GM21447 (cell line): ENCODE data around the gene ATG2A.

Source experiments
- ATAC-seq: cut with Tn5 transposase; IDR thresholded peaks from one replicate; pipeline ENCODE4 v1.9.1; 2021; ENCODE audit not compliant: unreplicated experiment

The ATG2A gene

DNA sequence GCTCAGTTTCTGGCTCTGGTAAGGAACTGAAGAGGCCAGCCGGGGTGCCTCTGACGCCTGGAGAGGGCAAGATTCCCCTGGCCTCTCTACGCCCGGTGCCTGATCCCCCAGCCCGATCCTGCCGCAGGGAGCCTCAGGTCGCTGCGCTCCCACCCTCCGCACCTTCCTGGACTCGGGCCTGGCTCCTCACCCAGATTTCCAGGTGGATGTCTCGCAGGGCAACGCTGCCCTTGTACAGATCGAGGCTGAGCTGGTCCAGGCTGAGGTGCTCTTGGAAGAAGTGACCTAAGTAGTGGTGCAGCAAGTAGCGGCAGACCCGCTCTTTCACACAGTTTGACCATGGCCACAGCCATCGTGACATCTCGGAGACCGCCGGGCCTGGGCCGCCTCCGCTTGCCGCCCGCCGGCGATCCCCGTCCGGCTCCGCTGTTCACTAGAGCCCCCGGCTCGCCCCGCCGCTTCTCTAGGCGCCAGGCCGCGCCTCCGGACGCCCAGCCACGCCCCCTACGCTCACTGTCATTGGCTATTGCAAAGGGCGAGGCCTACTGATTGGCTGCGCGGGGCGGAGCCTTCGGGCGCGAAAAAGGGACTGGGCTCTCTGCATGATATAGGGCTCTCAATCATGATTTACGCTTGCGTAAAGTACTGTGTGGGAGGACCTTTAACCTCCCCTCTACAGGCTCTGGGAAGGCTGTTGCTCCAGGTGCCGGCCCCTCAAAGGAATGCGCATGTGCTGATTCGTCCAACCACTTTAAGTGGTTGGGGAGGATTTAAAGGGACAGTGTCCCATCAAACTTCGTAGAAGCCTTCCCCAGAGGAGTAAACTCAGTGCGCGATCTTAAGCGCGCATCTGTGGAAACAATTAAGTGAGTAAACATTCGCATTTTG, at the start of gene ATG2A:
Gene ATG2A, minus strand, starts transcription at position 435 of the 888 bp plus-strand sequence. Its CDS starts 74 bp downstream, at position 361.
- ATAC-seq = peak; percentile 93

DNA sequence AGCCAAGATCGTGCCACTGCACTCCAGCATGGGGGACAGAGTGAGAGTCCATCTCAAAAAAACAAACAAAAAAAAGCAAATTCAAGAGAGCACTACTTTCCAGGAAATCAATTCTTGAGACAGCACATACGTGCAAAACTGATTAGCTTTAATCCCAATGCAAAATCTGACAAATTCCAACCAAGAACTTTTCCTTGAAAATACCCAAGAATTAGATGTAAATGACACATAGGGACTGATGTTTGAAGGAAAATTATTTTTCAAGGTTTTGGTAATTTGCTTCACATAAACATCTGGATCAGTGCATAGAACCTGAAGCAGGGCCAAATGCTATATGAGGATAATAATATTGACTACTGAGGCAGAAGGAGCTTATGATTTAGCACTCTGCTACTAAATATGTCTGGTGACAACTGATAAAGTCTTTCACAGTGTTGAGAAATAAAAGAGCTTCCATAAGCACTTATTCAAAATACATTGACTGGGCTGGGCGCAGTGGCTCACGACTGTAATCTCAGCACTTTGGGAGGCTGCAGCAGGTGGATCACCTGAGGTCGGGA, 46.1 kb upstream of the ATG2A start:
- no peak for ATAC-seq

DNA sequence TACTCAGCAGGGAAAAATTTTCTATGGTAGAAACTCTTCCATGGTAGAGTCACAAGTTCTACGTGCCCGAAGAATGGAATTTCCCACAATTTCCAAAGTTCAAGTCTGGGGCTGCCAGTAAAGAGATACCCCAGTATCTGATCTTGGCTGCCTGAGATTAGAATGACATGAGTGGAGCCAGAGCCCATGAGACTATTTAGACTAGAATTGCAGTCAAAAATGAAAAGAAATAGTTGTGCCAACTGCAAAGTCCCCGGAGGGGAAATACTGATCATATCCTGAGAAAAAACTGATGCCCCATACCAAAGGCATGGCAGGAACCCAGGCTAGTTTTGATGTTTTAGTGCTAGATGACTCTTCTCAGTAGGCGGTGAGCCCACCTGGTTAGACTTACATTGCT, 43.7 kb upstream of the ATG2A start:
- no peak for ATAC-seq

DNA sequence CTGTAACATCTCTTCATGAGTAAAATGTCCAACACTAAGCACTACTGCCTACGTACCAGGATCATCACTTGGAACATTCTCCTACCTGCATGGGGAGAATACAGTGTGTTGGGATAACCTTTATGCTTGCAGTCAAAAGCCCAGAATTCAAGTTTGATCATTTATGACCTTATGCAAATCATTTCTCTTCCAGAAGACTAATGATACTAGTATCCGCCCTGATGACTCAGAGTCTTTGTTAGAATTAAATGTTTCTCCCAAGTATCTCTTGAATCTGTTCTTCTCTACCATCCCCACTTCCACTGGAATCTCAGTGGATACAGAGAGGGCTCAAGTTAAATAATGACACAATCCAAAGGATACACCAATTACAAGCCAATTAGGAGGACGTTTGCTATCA, 42.5 kb upstream of the ATG2A start:
- no peak for ATAC-seq

DNA sequence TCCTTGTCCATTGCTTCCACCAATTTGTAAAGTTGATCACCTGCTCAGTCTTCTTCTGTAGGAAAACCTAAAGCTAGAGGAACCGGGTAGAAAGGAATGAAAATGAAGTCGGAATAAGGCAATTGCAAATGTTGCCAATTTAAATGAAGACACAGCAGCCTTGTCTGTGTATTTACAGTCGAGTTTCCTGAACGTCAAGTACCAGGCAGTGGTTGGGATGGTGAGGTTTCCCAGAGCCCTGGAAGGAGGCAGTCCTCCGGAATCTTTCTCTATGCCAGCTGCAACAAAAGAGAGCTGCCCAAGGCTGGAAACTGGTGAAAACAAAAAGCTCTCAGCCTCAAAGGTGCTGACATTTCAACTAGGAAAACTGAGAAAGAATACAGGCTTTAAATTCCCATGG, 37.2 kb upstream of the ATG2A start:
- no peak for ATAC-seq

DNA sequence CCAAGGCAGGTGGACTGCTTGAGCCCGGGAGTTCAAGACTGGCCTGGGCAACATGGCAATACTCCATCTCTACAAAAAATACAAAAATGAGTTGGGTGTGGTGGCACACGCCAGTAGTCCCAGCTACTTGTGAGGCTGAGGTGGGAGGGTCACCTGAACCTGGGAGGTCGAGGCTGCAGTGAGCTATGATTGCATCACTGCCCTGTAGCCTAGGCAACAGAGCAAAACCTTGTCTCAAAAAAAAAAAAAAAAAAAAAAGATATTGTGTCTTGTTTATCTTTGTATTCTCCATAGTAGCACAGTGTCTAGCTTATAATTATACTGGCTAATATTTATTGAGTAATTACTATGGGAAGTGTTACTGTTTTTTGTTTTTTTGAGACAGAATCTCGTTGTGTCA, 34.5 kb upstream of the ATG2A start:
- no peak for ATAC-seq

DNA sequence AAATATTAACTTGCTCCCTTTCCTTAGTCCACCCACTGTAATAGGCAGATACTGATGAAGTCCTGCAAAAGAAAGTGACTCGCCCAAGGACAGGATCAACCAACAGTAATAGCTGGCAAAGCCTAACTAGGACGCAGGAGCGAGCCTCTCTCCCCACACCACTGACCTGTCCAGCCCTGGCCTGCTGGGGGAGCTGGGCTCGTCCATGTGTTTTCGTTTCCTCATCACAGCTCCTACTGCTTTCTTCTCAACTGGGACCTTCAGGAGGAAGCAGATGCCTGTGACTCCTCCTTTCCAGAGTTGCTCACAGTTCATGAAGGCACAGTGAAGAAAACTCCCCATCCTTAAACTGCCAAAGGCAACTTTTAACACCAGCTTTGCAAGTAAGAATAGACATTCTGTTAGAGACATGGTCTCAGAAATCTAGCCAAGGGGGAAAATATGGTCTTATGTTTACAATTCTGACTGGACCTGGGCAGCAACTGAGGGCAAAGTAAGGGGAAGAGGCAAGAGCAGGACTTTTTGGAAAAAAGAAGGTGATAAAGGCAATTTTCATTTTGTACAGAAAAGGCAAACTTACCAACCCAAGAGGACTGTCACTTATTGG, 30.3 kb upstream of the ATG2A start:
- ATAC-seq = no peak

DNA sequence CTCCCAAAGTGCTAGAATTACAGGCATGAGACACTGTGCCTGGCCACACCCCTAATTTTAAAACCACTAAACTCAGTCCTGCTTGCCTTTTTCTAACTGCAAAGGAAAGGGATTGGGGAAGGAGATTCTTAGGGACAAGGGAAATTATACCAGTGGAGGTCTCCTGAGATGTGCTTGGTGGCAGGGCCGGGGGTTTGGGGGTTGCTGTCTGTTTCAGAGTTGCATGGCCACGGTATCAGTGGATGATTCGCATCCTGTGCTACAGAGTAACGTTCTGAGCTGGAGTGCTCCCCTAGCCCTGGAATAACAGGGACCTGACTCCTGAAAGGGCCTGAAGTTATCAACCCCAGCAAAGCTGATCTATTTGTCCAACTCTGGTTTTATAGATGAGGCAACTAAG, 19.5 kb upstream of the ATG2A start:
- ATAC-seq = no peak

DNA sequence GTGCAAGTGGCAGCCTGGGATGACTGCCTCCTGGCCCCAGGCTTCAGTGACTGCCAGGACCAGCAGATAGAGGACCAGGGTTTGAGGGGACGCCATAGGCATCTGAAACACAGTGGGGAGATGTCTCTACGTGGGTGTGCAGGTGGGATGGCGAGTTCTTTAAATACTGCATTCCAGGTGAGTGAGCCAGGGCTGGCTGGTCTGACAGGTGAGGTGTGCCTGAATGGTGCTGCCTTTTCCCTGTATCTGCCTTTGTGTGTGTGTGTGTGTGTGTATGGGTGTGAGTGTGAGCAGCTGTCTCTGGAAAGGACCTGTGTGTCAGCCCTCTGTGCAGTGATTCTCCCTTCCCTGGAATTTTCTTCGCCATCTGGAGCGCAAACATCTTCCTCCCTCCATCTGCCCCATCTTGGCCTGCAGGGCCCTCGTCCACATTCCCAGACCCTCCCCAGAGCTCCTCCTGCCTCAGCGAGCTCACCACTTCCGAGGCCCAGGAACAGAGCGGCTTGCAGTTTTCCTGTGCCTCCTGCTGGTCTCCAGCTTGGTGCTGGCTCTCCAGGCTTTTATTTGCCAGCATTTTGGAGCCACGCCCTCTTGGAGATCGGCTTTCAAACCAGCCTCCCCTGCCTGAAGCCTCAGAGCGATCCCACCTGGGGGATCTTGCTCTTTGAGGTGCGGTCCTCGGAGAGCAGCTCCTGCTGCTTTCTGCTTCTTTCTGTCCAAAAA, 18.5 kb upstream of the ATG2A start, which contains the start of gene GPHA2:
Gene GPHA2, minus strand, starts transcription at position 535 of the 723 bp plus-strand sequence. Its CDS starts 433 bp downstream, at position 102.
- ATAC-seq = no peak

DNA sequence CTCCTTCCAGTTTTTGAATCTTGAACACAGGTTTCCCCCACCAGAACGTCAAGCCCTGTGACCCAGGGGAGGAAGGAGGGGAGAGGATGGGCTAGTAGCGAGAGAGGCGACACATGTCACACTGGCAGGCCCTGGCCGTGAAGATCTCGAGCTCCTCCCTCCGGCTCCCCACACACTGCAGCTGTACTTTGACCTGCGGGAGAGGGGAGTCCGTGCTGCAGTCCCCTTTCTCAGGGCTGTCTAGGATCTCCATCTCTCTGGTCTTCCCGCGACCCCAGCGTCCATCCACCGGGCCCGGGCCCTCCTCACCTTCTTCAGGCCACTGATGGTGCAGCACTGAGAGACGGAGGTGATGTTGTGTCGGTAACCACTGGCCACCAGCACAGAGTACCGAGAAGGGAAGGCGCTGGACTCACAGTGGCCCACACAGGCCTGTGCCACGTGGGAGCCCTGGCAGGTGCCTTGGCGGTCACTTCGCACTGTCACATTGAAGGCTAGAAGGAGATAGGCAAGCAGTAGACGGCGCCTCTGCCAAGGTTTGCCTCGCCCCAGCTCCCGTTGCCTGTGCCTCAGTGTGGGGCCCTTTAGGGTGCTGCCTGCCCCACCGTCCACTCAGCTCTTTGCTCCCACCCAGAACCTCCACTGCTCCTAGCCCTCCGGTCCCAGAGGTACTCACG, 17.8 kb upstream of the ATG2A start:
- ATAC-seq = no peak

DNA sequence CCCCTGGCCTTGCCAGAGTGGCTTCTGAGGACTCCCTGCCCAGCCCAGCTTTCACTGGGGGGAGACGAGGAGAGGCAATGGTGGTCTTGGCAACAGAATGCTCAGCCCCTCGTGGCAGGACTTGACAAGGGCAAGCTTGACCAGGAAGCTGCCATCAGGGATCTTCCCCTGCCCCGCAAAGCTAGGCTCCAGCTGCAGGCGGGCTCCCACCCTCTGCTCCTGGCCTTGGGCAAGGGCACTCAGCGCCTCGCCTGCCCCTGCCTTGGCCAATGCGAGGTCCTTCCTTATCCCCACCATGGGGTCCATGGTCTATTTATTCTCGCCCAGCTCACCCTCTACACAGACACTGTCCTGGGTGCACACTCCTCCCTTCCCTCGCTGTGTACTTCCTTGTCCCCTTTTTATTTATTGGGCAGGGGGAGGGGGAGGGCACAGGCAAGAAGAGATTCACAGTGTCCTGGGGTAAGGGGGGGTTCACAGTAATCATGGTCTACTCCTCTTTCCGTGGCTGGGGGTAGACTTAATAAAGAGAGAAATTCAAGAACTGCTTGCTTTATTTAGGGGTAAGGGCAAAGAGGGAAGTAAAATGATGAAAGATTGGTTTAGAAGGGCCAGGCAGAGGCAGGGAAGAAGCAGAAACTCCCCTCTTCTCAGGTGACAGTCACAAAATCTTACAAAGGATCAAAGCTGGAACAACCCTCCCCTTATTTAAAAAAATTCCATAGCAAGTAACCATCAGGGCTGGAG, 17.1 kb upstream of the ATG2A start:
- no peak for ATAC-seq

DNA sequence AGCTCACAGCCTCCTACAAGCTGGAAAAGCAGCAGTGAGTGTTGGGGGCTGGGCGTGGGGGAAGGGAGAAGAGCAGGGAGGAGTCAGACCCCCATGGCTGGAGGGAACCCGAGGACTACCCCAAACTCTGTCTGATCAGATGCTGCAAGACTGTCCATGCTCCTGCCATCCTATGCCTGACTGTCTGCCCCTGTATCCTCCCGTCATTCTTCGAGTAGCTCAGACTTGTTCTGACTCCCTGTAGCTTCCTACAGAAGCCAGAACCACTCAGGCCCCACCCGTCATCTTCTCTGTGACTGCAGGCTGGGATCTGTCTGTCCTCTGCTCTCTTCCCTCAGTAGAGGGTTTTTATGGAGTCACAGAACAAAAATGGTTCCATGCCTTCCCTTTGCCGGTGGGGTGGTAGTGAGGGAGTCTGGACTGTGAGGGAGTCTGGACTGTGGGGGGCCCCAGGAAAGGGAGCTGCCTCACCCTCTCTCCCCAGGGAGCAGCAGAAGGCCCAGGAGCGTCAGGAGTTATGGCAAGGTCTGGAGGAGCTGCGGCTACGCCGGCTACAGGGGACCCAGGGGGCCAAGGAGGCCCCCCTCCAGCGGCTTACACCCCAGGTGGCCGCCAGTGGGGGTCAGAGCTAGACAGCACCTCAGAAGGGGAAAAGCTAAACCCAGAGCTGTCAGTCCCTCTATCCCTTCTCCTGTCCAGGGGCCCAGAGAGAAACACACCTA, 16.4 kb upstream of the ATG2A start:
- no peak for ATAC-seq

DNA sequence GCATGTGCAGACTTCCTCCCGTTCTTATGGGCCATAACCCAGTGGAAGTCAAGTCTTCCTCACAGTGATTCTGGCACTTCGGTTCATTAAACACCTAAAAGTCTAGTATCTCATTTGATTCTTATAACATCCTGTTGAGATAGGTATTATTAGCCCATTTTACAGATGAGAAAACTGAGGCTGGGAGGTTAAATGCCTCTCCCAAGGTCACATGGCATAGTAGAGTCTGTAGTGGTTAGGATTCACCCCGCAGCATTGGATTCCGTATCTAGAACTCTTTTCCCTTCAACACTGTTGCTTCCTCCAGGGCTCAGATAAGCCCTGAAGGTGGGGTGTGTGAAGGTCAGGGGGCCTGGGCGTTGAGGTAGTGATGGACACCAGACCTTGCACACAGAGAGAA, 15.3 kb upstream of the ATG2A start:
- ATAC-seq = no peak

DNA sequence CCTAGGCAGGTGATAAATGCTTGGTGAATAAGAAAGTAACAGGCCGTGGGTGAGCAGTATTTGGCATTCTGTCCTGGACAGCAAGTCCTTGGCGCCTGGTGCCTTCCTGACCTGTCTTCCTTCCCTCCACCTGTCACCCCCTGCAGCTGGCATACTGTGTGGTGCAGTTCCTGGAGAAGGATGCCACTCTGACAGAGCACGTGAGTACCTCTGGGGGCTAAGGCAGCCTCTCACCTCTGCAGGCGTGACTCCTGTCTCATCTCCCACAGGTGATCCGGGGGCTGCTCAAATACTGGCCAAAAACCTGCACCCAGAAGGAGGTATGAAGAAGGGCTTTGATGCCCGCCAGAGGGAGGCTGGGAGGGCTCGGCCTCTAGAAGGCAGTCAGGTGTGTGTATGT, 14.3 kb upstream of the ATG2A start:
- ATAC-seq = no peak

DNA sequence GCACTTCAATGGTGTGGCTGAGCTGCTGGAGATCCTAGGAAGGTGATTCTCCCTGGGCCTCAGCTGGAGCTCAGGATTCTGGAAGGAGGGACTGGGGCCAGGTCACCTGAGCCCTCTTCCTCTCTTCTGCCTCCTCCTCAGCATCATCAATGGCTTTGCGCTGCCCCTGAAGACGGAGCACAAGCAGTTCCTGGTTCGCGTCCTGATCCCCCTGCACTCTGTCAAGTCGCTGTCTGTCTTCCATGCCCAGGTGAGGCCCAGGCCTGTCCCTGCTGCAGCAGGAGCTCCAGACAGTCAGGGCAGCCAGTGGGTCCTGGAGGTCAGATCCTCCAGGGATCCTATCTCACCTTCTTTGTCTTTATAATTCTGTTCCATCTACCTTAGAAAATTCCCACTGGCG, 13.3 kb upstream of the ATG2A start:
- no peak for ATAC-seq

DNA sequence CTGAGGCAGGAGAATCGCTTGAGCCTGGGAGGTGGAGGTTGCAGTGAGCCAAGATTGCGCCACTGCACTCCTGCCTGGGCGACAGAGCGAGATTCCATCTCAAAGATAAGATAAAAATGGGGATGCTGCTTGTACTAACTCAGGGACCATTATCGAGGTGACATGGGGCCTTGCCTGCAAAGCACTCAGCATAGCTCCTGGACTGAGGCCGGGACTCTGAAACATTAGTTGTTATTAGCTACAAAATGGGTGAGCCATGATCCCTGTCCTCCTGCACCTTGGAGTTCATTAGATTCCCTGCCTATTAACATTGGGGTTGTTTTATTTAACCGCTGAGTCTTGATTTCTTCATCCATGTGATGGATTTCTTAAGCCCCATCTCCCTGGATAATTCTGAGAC, 12.6 kb upstream of the ATG2A start:
- no peak for ATAC-seq

DNA sequence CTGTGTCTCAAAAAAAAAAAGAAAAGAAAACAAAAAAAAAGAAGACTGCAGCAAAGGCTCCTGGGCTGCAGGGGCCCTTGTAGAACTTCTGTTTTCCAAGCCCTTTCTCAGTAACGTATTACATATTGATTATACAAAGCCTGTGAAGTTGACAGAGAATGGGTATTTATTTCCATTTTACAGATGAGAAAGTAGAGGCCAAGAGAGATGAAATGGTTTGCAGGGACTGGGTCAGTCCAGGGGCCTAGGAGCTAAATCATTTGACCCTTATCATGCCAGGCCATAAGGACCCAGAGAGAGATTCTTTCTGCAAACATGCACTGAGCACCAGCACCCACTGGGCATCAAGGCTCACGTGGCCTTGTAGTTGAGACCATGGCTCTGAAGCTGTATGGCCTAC, 11.9 kb upstream of the ATG2A start:
- ATAC-seq = no peak

DNA sequence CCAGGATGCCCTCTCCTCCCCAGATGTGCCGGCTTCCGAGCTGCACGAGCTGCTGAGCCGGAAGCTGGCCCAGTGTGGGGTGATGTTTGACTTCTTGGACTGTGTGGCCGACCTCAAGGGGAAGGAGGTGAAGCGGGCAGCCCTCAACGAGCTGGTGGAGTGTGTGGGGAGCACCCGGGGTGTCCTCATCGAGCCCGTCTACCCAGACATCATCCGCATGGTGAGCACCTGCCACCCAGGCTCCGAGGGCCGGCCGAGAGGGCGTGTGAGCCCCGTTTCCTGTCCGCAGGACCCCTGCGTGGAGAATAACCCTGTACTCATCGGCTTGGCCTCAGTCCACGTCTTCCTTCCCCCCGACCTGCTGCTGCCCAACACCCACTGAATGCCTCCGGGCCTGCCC, 9.7 kb upstream of the ATG2A start:
- ATAC-seq = no peak
